Ramos (cell line): Measurements from ENCODE around the gene CA5B.
"Not testable (repeated sequence)": the region's sequence is repeated elsewhere in the genome, so short reads cannot be mapped to it uniquely, and the experiment has no call there.

ENCODE experiments used
- in situ Hi-C: fragments of 300-500 bp; cut with MboI; formaldehyde crosslinking; loops from one replicate; pipeline ENCODE4 v1.14.3; 2022; ENCODE audit warnings: low sequenced_read_pairs; ENCODE audit not compliant: unreplicated experiment

The CA5B gene, protein sequence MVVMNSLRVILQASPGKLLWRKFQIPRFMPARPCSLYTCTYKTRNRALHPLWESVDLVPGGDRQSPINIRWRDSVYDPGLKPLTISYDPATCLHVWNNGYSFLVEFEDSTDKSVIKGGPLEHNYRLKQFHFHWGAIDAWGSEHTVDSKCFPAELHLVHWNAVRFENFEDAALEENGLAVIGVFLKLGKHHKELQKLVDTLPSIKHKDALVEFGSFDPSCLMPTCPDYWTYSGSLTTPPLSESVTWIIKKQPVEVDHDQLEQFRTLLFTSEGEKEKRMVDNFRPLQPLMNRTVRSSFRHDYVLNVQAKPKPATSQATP

DNA sequence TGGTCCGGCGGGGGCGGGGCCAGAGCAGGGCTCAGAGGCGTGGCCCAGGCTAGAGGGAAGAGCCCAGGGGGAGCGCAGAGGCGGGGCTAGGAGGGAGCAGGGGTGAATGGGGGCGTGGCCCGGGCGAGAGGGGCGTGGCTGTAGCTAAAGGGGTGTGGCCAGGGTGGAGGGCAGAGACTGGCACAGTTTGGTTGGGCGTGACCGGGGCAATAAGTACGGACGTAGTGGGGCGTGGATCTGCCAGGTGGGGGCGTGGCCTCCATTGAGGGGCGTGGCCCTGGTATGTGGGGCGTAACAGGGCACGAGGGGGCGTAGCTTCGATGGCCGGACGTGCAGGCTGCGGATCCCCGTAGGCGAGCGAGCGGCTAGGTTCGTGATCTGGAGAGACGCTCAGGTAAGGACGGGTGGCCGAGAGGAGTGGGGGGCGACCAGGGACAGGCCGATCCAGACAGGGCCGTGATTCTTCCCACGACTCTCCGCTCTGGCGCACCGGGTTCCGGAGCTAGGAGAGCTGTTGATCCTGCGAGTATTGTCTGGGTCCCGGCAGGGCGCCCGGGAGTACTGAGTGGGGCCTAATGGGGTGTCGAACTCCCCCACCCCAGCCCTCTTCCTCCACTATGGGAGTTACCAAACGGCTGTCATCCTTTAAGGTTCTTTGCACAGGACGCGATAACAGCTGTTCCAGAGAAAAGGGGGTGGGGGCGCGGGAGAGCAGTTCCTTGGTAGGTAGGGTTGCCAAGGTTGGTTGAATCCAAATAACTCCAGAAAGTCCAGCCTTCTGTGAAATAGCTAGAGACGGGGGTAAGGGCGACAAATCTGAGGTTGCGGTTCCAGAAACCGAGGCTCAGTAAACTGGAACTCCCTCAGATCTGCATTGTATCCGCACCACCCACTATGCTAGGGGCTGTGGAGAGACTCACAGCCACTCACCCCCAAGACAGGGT lies at the start of gene CA5B:
CA5B (plus strand) TSS at position 312 of the 944 bp plus-strand sequence. CDS start 11,754 bp downstream, outside the sequence.
- in situ Hi-C loops: no loop called here

DNA sequence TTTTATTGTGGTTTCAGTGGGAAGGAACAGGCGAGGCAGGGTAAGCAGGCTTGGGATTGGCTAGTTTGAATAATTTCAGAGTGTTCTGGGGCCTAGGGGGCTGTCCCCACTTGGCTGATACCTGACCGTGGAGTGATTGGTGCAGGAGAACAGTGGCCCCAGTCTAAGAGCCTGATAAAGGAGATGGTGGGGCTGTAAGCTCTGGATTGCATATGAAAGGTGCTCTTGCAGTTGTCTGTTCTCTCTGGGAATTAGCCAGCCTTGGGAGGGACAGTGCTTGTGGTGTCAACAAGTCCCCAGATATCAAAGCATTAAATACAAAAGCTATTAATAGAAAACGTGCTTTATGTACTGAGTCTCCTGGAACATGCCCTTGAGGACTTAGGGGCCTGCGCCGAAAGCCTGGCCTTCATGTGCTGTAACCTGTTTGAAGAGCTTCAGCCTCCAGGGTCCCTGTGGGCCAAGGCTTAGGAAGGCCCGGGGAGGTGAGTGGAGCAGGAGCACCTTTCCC lies 43.1 kb upstream of the CA5B start:
- in situ Hi-C loops: no loop called here

DNA sequence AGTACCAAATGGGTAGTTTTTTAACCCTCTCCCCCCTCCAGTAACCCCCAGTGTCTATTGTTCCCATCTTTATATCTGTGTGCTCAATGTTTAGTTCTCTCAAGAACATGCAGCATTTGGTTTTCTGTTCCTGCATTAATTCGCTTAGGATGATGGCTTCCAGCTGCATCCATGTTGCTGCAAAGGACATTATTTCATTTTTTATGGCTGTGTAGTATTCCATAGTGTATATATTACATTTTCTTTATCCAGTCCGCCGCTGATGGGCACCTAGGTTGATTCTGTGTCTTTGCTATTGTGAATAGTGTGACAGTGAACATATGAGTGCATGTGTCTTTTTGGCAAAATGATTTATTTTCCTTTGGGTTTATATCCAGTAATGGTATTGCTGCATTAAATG lies 41.6 kb upstream of the CA5B start:
- in situ Hi-C loops: no loop called here

DNA sequence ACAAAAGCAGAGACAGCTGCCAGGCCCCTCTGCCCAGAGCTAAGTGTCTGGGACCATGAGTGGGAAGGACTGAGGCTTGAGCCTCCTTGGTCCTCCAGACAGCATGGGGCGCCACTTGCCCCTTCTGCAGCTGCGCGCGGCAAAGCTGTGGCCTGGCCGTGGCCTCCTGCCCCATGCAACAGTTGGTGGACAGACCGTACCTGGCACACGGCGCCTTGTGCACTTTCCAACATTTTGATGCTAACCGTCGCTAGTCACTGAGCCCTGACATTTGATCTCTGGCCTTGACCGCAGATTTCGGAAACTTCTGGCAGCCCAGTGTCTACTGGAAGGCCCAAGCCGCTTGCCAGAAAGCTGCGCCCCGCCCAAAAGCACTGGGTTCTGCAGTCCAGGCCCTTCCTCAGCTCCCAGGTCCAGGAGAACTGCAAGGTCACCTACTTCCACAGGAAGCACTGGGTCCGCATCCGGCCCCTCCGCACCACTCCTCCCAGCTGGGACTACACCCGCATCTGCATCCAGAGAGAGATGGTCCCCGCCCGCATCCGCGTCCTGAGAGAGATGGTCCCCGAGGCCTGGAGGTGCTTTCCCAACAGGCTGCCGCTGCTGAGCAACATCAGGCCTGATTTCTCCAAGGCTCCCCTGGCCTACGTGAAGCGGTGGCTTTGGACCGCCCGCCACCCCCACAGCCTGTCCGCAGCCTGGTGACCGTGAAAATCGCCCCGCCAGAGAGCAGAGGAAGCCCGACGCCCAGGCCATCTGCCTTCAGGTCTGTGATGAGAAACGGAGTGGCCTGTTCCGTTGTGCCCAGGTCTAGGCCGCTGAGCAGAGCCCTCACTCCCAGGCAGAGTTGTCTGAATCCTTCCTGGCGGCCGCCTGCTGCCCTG lies 35.3 kb upstream of the CA5B start:
- in situ Hi-C loops: no loop called here

DNA sequence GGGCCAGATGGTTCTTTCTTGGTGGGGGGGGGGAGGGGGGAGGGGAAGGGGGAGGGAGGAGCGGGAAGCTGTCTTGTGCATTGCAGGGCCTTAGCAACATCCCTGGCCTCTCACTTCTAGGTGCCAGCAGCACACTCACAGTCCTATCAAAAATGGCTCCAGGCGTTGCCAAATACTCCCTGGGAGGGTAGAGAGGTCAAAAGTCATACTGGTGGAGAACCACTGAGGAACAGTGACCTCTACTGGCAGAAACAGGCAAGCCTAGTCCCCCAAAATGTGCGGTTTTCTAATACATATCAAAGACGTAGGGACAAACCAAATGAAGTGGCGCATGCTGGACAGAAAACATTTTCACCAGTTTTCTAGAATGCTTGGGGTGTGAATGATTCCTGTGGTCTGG lies 34.3 kb upstream of the CA5B start:
- in situ Hi-C loops: not testable (repeated sequence)

DNA sequence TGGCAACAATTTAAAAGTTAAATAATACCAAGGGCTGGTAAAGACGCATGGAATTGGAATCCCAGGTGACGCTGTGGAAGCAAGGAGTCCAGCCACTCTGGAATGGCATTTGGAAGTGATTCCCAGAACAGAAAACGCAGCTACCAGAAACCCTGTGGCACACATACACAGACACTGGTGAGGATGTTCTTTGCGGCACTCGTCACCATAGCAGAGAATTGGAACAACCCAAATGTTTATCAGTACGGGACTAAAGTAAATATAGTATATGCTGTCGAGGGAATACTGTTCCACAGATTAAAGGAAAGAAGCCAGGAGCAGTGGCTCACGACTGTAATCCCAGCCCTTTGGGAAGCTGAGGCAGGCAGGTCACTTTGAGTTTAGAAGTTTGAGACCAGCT lies 33.8 kb upstream of the CA5B start:
- in situ Hi-C loops: not testable (repeated sequence)

DNA sequence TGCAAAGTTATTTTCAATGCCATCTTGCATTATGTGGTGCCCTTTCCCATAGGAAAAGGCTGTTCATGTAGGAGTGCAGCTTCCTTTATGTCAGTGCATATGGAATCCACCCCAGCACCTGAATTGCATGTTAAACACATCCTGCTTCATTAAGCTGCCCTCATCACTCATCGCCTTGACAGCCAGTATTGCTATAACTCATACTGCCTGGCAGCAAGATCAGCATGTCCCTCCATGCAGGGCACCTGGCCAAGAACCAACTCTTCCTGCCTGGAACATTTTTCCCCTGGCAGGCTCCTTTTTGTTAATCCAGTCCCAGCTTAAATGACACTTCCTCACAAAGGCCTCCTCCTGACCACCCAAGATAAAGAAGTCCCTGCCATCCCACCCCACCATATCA lies 23.5 kb upstream of the CA5B start:
- in situ Hi-C loops: no loop called here

DNA sequence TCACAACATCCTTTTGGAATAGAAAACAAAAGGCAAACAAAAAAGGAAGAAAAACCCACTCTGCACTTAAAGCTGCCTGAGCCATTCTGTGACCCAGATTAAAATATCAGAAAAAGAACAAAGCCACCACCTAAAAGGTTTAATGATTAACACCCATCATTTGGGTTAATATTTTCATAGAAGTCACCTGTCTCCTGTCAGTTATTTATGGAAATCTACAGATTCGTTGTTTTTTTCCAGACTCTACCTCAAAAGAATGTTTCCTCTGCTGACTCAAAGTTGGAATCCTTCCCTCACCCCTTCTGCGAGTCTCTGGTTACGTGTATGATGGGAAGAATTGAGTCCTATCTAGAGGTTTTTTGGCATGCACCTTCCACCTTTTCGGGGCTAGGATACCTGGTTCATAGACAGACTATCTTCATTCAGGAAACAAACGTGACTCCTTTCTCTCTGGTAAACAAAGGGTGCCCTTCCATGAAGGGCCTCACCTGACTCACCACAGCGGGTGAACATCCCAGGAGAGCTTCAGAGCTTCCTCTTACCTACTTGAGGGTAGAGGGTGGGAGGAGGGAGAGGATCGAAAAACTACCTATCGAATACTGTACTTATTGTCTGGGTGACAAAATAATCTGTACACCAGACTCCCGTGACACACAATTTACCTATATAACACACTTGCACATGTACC lies 19.6 kb upstream of the CA5B start:
- in situ Hi-C loops: no loop called here

DNA sequence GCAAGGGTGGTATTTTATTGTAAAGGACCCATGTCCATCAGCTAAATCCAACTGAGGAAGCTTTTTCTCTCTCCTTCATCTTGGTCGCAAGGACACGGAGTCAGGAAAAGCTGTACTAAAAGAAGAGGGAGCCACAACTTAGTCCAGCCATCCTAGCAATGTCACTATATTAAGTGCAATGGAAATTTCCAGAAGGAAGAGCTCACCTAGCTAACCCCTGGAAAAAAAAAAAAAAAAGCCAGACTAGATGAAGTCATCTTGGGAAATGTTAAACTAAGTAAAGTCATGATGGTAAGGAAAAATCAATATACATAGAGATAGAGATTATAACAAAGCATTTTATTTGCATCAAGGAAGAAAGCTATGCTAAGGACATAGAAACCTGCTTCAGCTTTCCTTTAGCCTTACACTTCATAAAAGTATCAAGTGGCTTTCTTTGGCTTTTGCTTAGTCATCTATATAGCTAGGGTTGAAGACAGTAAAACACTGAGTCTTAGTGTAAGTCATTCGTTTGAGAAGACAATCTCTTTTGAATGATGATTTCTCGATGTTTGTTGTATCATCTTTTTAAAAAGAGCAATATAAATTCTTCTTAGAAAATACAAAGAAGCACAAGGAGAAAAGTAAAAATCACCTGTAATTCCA lies 18.6 kb upstream of the CA5B start:
- in situ Hi-C loops: no loop called here

DNA sequence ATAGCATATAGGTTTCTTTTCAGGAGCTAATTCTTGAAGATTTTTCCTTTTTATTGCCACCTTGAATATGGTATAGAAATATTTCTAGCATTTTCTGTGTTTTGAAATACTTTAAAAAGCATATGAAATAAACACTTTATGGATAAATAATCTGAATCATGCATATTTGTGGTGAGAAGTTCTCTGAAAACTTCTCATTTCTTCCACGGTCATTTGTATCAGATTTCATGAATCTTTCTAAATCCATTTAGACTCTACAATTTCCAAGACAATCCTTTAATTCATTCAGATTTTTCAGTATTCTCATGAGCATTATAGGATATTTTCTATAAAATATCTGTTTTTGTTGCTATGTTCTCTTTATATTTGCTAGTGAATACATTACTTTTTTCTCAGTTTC lies 16.2 kb upstream of the CA5B start:
- in situ Hi-C loops: no loop called here

DNA sequence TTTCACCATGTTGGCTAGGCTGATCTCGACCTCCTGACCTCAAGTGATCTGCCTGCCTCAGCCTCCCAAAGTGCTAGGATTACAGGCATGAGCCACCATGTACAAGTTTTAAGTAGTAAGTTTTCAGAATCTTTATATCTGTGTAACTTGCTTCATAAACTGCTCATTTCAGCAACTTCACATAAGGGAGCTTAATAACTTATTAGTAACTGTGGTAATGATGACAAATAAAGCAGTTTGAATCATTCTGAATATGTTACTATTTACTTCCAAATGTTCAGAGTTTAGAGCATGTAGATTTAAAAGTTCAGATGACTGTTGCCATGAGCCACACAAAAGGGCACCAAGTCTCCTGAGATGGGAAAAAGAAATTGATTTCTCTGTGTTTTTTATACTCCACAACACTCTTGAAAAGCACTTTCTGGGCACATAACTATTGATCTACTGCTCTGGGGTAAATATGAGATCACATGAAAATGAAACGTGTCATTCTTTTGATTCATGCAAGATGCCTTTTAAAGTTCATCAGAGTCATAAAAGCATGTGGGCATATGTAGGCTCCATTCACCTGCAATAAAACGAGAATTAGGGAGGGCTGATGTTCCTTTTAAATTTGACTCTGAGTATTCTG lies 14.1 kb upstream of the CA5B start:
- in situ Hi-C loops: no loop called here

DNA sequence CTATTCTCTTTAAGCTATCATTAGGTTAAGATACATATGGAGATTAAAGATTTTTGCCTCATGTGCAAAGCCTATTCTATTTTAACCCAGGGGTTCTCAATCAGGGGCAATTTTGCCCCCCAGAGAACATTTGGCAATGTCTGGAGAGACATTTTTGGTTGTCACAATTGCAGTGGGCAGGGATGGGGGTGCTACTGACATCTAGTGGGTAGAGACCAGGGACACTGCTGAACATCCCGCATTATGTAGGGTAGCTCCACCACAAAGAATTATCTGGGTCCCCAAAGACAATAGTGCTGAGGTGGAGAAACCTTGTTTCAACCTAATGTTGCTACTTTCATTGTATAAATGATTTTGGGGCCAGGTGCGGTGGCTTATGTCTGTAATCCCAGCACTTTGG lies 13.2 kb upstream of the CA5B start:
- in situ Hi-C loops: no loop called here

DNA sequence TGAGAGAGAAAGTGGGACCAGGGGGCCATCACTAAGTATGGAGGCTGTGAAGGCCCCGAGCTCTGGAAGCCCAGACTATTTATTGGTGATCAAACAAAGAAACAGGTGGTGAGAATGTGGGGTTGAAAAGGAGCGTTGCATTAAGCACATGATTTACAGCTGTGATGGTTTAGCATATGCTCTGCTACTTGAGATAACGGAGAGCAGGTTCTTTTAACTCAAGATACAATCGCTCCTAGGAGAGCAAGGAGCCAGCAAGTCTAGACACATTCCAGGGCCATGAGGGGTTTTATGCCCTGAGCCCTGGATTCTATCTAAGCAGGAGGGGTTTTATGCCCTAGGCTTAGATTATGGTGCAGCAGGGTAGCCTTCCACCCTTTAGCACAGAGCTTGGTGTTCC lies 6.7 kb upstream of the CA5B start:
- in situ Hi-C loops: not testable (repeated sequence)

DNA sequence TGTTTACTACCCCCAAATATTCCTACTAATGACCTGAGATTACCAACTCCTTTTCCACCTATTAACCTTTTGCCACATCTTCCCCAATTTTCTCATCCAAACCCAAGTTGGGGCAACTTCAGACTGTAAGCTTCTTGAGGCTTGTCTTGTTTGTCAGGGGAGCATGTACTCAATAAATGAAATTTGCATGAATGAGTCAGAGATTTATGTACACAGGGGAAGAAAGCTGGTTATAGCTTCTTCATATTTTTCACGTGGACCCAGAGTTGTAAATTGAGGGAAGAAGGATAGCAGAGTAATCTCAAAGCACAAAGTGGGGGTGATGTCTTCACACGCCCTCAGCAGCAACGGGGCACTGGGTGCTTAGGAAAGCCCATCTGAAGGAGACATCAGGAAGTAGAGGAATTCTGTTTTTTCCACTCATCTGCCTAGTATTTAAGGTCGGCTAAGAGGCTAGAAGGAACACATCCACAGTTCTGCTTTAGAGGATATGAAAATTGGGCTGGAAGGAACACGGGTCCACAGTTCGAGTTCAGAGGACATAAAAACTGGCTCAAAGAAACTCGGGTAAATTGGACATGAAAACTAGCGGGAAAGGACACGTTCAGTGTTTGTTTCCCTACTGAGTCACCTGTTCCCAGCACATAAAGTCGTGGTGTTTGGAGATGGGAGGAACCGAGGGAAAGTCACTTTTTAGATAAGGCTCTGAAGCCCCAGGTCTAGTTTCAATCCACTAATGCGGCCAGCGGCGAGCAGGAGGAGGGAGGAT lies 696 bp upstream of the CA5B start:
- in situ Hi-C loops: no loop called here

DNA sequence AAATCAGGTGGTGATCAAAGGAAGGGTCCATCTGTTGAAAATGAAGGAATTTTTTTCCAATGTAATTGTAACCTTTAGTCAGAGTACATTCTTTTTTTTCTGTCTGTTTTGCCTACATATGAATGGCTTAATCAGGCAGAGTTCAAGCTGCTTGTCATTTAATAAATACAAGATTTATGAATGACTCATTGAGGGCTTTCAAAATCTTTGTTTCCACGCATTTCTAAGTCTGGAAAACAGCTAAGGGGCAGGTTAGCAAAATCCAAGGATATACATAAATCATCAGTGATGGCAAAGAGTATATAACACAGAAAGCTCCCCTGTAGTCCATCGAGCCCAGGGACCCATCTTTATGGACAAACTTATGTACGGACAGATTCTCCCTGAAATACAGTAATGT lies 1.8 kb downstream of the CA5B start:
- in situ Hi-C loops: no loop called here

DNA sequence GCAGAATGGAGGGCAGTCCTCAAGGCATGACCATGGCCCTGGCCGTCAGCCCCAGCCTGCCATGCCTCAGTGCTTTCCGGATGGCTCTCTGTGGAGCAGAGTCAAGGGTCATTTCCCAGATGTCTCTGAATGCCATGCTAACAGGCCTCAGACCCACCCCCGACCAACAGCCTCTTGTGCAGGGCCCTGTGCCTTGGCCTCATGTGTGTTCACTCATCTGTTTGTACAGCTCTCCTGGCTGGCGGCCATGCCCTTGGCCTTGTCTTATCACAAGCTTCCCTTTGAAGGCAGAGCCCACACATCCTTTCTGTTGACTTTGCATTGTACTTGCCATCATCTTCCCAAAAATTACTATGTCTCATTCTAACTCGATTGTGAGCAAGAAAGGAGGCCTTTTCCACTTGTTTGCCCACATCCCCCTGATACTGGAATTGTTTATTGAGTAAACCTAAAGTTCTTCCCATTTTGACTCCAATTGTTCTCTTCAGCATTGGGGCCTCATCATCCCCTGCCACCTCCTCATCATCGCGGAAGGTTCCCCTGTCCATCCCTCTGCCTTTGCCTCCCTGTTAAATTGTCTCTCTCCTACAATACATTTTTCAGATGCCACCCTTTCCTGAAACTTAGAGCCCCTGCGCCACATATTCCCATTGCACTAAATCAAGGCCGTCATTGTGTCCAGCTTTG lies 6.3 kb downstream of the CA5B start:
- in situ Hi-C loops: no loop called here

DNA sequence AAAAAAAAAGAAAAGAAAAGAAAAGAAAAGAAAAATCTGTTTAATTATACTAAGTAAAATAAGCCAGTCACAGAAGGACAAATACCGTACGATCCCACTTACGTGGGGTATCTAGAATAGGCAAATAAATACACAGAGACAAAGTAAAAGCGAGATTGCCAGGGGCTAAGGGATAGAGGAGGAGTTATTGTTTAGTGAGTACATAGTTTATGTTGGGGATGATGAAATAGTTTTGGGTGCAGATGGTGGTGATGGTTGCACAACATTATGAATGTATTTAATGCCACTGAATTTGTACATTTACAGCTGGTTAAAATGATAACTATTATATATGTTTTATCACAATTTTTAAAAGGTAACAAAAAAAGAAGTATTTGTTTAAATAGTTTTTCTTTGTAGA lies 7.1 kb downstream of the CA5B start:
- in situ Hi-C loops: no loop called here

DNA sequence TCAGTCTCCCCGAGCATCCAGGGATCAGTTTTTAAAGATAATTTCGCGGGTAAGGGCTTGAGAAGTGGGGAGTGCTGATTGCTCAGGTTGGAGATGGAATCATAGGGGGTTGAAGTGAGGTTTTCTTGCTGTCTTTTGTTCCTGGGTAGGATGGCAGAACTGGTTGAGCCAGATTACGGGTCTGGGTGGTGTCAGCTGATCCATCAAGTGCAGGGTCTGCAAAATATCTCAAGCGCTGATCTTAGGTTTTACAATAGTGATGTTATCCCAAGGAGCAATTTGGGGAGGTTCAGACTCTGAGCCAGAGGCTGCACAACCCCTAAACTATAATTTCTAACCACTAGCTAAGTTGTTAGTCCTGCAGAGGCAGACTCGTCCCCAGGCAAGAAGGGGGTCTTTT lies 8.6 kb downstream of the CA5B start:
- in situ Hi-C loops: not testable (repeated sequence)
